WTC11 (cell line): ENCODE results near the gene NEDD4L. TPM values are rescaled to one million over a fixed set of nuclear protein-coding genes. Genes with fewer than 3 reads are reported as not detected.

Experiments
- ATAC-seq: fragments of 200-7000 bp; cut with Tn5 transposase; 2 replicates; pipeline ENCODE4 v1.10.0; 2021; ENCODE audit warnings: mild to moderate bottlenecking, moderate library complexity
- CTCF ChIA-PET: fragments of 300-600 bp; sonication (Branson Sonifier 250); formaldehyde crosslinking; loops from one replicate; lab custom pipeline; 2021; ENCODE audit warnings: antibody characterized with exemption; lab: Charles Lee
- POLR2A ChIA-PET: fragments of 350-600 bp; sonication (Branson Sonifier 250); formaldehyde crosslinking; loops from one replicate; lab custom pipeline; 2021; ENCODE audit warnings: antibody characterized with exemption; lab: Charles Lee
- DNase-seq: peaks from one replicate; pipeline ENCODE4 v3.0.0; 2021; ENCODE audit warnings: low spot score
- H3K27ac Mint-ChIP-seq: 2 replicates; pipeline ENCODE4 v1.8.0; 2021; ENCODE audit warnings: mixed read lengths
- H3K27me3 Mint-ChIP-seq: 2 replicates; pipeline ENCODE4 v1.8.0; 2021; ENCODE audit warnings: low read depth, mild to moderate bottlenecking, moderate library complexity, mixed read lengths
- H3K36me3 Mint-ChIP-seq: 2 replicates; pipeline ENCODE4 v1.8.0; 2021; ENCODE audit warnings: mixed read lengths
- H3K4me1 Mint-ChIP-seq: 2 replicates; pipeline ENCODE4 v1.8.0; 2022; ENCODE audit warnings: mixed read lengths
- H3K4me3 Mint-ChIP-seq: 2 replicates; pipeline ENCODE4 v1.8.0; 2021; ENCODE audit warnings: mild to moderate bottlenecking, moderate library complexity, mixed read lengths
- H3K9me3 Mint-ChIP-seq: 2 replicates; pipeline ENCODE4 v1.8.0; 2021; ENCODE audit warnings: mixed read lengths
- AFF4 ChIP-seq: sonication (generic); formaldehyde crosslinking; IDR thresholded peaks from 2 replicates; pipeline ENCODE4 v1.8.1; 2023; ENCODE audit warnings: mild to moderate bottlenecking, missing genetic modification reagents, borderline replicate concordance
- AR ChIP-seq: fragments of 250-450 bp; sonication (Bioruptor Pico); IDR thresholded peaks from 2 replicates; pipeline ENCODE4 v1.9.0; 2021; ENCODE audit warnings: mild to moderate bottlenecking
- ARID4B ChIP-seq: sonication (generic); formaldehyde crosslinking; IDR thresholded peaks from 2 replicates; pipeline ENCODE4 v1.8.0; 2023; ENCODE audit warnings: missing genetic modification reagents, mild to moderate bottlenecking, borderline replicate concordance
- CREB1 ChIP-seq: sonication (generic); formaldehyde crosslinking; IDR thresholded peaks from 2 replicates; pipeline ENCODE4 v1.8.0; 2023; ENCODE audit warnings: mild to moderate bottlenecking, missing genetic modification reagents
- CREM ChIP-seq: sonication (generic); formaldehyde crosslinking; IDR thresholded peaks from 2 replicates; pipeline ENCODE4 v1.8.1; 2022; ENCODE audit warnings: mild to moderate bottlenecking, missing genetic modification reagents, moderate library complexity
- FOXP1 ChIP-seq: sonication (generic); formaldehyde crosslinking; IDR thresholded peaks from 2 replicates; pipeline ENCODE4 v1.8.0; 2022; ENCODE audit warnings: missing genetic modification reagents, mild to moderate bottlenecking, moderate library complexity, borderline replicate concordance
- JUN ChIP-seq: sonication (generic); formaldehyde crosslinking; IDR thresholded peaks from 2 replicates; pipeline ENCODE4 v1.8.0; 2023; ENCODE audit warnings: mild to moderate bottlenecking, missing genetic modification reagents
- KAT7 ChIP-seq: sonication (generic); formaldehyde crosslinking; IDR thresholded peaks from 2 replicates; pipeline ENCODE4 v1.8.1; 2023; ENCODE audit warnings: missing genetic modification reagents, mild to moderate bottlenecking, borderline replicate concordance
- NR2C2 ChIP-seq: sonication (generic); formaldehyde crosslinking; IDR thresholded peaks from 2 replicates; pipeline ENCODE4 v1.8.0; 2022; ENCODE audit warnings: mild to moderate bottlenecking, missing genetic modification reagents
- OVOL2 ChIP-seq: fragments of 250-450 bp; sonication (Bioruptor Pico); IDR thresholded peaks from 2 replicates; pipeline ENCODE4 v1.9.0; 2021; ENCODE audit warnings: mild to moderate bottlenecking, borderline replicate concordance
- RELA ChIP-seq: sonication (generic); formaldehyde crosslinking; IDR thresholded peaks from 2 replicates; pipeline ENCODE4 v1.8.1; 2022; ENCODE audit warnings: missing genetic modification reagents, mild to moderate bottlenecking, borderline replicate concordance
- ZNF232 ChIP-seq: sonication (generic); formaldehyde crosslinking; IDR thresholded peaks from 2 replicates; pipeline ENCODE4 v1.8.0; 2022; ENCODE audit warnings: mild to moderate bottlenecking, missing genetic modification reagents
- ZNF317 ChIP-seq: sonication (generic); formaldehyde crosslinking; IDR thresholded peaks from 2 replicates; pipeline ENCODE4 v1.8.1; 2023; ENCODE audit warnings: low read depth, mild to moderate bottlenecking, moderate library complexity, missing genetic modification reagents, borderline replicate concordance
- total RNA-seq: library from RNA; stranded (reverse); gene quantifications from 3 replicates; pipeline ENCODE4 v1.2.3, GENCODE V29; 2021
- TF ChIP-seq, protein P1 (sequence below): sonication (generic); formaldehyde crosslinking; IDR thresholded peaks from 2 replicates; pipeline ENCODE4 v1.8.1; 2023; ENCODE audit warnings: mild to moderate bottlenecking, missing genetic modification reagents

Gene NEDD4L
- total RNA-seq, 1 experiment from 2014 or later, result 88.0 TPM

DNA sequence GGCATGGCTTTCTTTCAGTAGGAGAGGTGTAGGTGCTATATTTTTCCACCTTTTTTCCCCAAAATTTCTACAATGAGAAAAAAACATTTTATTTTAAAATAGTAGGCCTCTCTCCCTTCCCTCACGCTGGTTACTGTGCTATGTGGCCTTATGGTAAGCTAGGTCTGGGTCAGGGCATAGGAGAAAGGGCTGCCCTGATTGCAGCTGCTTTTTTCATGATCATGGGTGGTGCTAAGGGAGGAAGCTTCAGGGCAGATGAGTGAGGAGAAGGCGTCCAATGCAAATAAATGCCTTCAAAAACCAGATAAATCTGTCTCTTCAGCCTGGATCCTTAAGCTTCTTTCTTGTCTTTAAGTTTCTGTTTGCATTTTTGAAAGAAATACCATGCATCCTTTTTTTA lies 338.4 kb downstream of the NEDD4L start (continued):
- TF ChIP-seq ZNF317 (CRISPR knock-in tag), result no peak
- no peak for TF ChIP-seq KAT7
- TF ChIP-seq CREM, result no peak
- no peak for TF ChIP-seq JUN (CRISPR knock-in tag)

GRCh38 chr18:58385472-58385871 lies 341.4 kb downstream of the NEDD4L start:
- DNase-seq (no peak), ATAC-seq (no peak)
- ChIA-PET CTCF (no interaction called here), POLR2A (no interaction called here)
- Mint-ChIP-seq H3K27me3 (no peaks in the 10 kb centered on the region), H3K36me3 (peaks cover 52% of the 10 kb centered on the region), H3K4me1 (no peaks in the 10 kb centered on the region), H3K4me3 (no peak overlapping the region), H3K9me3 (no peaks in the 10 kb centered on the region), H3K27ac (no peak overlapping the region)
- TF ChIP-seq AR (CRISPR knock-in tag) (no peak), OVOL2 (CRISPR knock-in tag) (no peak), CREB1 (no peak), AFF4 (CRISPR knock-in tag) (no peak)

DNA sequence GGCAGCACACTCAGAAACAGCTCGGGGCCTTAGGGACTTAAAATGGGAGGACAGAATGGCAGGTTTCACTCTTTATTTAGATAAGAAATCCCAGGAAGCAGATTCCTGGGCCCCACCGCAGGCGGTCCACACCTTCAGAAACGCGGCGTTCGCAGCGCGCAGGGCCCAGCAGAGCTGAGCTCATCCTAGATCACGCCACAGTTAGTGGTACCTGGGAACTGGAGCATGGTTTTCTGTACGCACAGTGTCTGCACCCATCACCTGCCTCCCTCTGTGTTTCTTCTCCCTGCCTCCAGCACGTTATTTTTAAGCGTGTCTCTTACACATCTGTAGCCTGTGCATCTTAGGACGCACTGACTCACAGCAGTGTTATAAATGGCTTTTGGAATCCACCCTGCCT lies 342.8 kb downstream of the NEDD4L start:
- POLR2A ChIA-PET, result no interaction called here
- Mint-ChIP-seq H3K27ac (no peak overlapping the region), H3K36me3 (peaks cover 62% of the 10 kb centered on the region), H3K27me3 (no peaks in the 10 kb centered on the region), H3K4me1 (peaks cover 5% of the 10 kb centered on the region), H3K4me3 (no peak overlapping the region), H3K9me3 (no peaks in the 10 kb centered on the region)
- DNase-seq, result no peak
- no peak for ATAC-seq
- CTCF ChIA-PET, result interaction anchor here (0.9 kb wide), 1 partner anchor 15 kb away, joined by 4 read pairs; no protein-coding TSS in a partner anchor
- TF ChIP-seq NR2C2 (CRISPR knock-in tag) (no peak), RELA (no peak), FOXP1 (CRISPR knock-in tag) (no peak), ZNF232 (CRISPR knock-in tag) (no peak), JUN (CRISPR knock-in tag) (no peak)
- TF ChIP-seq, protein P1, sequence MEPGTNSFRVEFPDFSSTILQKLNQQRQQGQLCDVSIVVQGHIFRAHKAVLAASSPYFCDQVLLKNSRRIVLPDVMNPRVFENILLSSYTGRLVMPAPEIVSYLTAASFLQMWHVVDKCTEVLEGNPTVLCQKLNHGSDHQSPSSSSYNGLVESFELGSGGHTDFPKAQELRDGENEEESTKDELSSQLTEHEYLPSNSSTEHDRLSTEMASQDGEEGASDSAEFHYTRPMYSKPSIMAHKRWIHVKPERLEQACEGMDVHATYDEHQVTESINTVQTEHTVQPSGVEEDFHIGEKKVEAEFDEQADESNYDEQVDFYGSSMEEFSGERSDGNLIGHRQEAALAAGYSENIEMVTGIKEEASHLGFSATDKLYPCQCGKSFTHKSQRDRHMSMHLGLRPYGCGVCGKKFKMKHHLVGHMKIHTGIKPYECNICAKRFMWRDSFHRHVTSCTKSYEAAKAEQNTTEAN, result no peak

DNA sequence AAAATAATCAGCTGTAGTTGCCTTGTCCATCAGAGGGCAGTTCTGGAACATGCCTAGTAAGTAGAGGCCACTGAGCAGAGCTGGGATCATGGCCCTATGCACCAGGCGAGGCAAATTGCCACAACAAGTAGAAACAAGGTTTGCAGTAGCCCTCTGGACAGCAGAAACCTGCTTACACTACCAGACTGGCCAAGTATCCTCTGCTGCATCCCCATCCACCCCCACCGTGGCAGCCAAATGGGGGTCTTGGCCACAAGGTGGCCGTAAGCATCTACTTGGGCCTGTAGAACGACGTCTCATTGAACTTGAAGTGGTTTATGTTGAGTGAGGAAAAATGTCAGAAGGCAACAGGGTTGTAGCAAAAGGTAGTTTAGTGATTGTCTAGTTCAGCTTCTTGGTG lies 343.7 kb downstream of the NEDD4L start:
- H3K27ac Mint-ChIP-seq, result no peak overlapping the region
- no peak for TF ChIP-seq ARID4B (CRISPR knock-in tag)
- ATAC-seq (no peak), DNase-seq (no peak)
- no peaks in the 10 kb centered on the region for H3K27me3 Mint-ChIP-seq
- H3K4me3 Mint-ChIP-seq, result no peak overlapping the region
- peaks cover 70% of the 10 kb centered on the region for H3K36me3 Mint-ChIP-seq
- H3K9me3 Mint-ChIP-seq, result no peaks in the 10 kb centered on the region
- ChIA-PET POLR2A (no interaction called here), CTCF (interaction anchor here (0.9 kb wide), 1 partner anchor 15 kb away, joined by 4 read pairs; no protein-coding TSS in a partner anchor)
- H3K4me1 Mint-ChIP-seq, result peaks cover 14% of the 10 kb centered on the region
